Esophagus squamous epithelium (tissue), 5 donors: Measurements from ENCODE around the gene PTPN14. TPM values are rescaled to one million over a fixed set of nuclear protein-coding genes. Genes with fewer than 3 reads are reported as not detected.
"Not testable (repeated sequence)": the region's sequence is repeated elsewhere in the genome, so short reads cannot be mapped to it uniquely, and the experiment has no call there.

Experiments
- DNase-seq: peaks from one replicate; lab custom pipeline; 2025; lab: John Stamatoyannopoulos, UW
- H3K27ac ChIP-seq, 4 donors: fragments of 200-600 bp; sonication (generic); one replicate each; pipeline ENCODE4 v1.5.1; 2016 to 2019; ENCODE audit warnings: mild to moderate bottlenecking in 1 of 4
- H3K27me3 ChIP-seq, 4 donors: fragments of 200-600 bp; sonication (generic); 1 replicate in 3 of 4; 2 replicates in 1 of 4; pipeline versions ENCODE4 v1.5.1 to v1.6.0; 2017 to 2021; ENCODE audit warnings: antibody characterized with exemption in 1 of 4
- H3K36me3 ChIP-seq, 3 donors: fragments of 200-600 bp; sonication (generic); one replicate each; pipeline ENCODE4 v1.5.1; 2016 to 2019
- H3K4me1 ChIP-seq, 3 donors: fragments of 200-600 bp; sonication (generic); one replicate each; pipeline ENCODE4 v1.5.1; 2017 to 2019
- H3K4me3 ChIP-seq, 4 donors: fragments of 200-600 bp; sonication (generic); 1 replicate in 3 of 4; 2 replicates in 1 of 4; pipeline ENCODE4 v1.5.1; 2016 to 2019; ENCODE audit warnings: mild to moderate bottlenecking in 2 of 4, moderate library complexity in 1 of 4
- H3K9me3 ChIP-seq, 3 donors: fragments of 200-600 bp; sonication (generic); one replicate each; pipeline ENCODE4 v1.5.1; 2016 to 2019
- POLR2A ChIP-seq, 4 donors: fragments of 450-650 bp; IDR thresholded peaks; one replicate each; pipeline ENCODE4 v1.6.1; 2017; ENCODE audit warnings: antibody characterized with exemption in 4 of 4, mild to moderate bottlenecking in 4 of 4, moderate library complexity in 3 of 4
- WGBS, 2 donors: methylation state at CpG; one replicate each; pipeline ENCODE4 v1.1.5; 2018; 5-methylcytosine and 5-hydroxymethylcytosine counted together
- intact Hi-C: fragments of 100-400 bp; cut with DNase I; formaldehyde crosslinking; loops from one replicate; pipeline ENCODE4 v1.15.0; 2022
- total RNA-seq, 4 donors: library from RNA; depleted of rRNA; stranded (reverse); fragments of >200 nt; gene quantifications; one replicate each; pipeline ENCODE4 v1.1.0, GENCODE V29; 2016
- TF ChIP-seq, protein P1 (sequence below), 6 experiments: fragments of 450-650 bp in 4 of 6; fragments of 200-600 bp in 2 of 6; sonication (generic) in 2 of 6; IDR thresholded peaks; one replicate each; pipeline ENCODE4 v1.5.1; 2016 to 2019; ENCODE audit warnings: antibody characterized with exemption in 6 of 6, mild to moderate bottlenecking in 4 of 6, moderate library complexity in 4 of 6
- donor health status: DM: yes; HTN: yes; CAD: no.

Gene PTPN14
- total RNA-seq = 10 to 100 TPM; 14.4 to 28.8 (median 15.7) TPM

DNA sequence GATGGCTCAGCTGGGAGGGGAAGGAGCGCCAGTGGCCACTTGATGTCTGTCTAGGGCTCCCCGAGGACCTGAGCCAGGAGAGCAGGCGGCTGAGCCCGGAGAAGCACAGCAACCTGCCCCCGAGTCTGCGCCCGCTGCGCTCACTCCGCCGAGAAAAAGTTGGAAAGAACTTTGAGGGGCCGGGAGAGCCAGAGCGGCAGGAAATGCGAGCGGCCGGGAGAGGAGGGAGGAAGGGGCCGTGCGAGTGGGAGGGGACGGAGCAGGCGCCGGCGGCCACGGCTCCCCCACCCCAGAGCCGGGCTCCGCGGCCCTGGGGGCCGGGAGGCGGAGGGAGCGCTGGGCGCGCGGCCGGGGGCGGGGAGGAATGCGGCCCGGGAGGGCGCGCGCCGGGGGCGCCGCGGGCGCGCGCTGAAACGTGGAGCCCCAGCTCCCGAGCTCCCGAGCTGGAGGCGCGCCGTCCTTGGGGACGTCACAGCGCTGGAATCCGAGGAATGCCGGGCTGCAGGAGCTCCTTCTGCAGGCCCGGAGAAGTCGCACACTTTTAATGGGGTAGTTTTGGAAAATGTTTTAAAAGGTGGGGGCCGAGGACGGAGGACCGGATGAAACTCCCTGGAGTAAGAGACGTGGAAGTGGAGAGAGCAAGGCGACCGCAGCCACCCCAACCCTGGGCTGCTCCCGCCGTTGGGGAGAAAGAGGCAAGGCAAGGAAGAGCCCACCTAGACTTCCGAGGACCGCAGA lies at the start of gene PTPN14:
Gene PTPN14, minus strand, starts transcription at position 167 of the 738 bp plus-strand sequence. CDS start 86,799 bp downstream, outside the sequence.
- peak within 1 kb of the TSS; percentile 92 to 98 (median 98) for H3K27ac ChIP-seq
- TF ChIP-seq POLR2A (IDR thresholded peaks at IDR 0.05) = peak in 2 of 4 donors; percentile 54 to 75
- TF ChIP-seq, protein P1, sequence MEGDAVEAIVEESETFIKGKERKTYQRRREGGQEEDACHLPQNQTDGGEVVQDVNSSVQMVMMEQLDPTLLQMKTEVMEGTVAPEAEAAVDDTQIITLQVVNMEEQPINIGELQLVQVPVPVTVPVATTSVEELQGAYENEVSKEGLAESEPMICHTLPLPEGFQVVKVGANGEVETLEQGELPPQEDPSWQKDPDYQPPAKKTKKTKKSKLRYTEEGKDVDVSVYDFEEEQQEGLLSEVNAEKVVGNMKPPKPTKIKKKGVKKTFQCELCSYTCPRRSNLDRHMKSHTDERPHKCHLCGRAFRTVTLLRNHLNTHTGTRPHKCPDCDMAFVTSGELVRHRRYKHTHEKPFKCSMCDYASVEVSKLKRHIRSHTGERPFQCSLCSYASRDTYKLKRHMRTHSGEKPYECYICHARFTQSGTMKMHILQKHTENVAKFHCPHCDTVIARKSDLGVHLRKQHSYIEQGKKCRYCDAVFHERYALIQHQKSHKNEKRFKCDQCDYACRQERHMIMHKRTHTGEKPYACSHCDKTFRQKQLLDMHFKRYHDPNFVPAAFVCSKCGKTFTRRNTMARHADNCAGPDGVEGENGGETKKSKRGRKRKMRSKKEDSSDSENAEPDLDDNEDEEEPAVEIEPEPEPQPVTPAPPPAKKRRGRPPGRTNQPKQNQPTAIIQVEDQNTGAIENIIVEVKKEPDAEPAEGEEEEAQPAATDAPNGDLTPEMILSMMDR (IDR thresholded peaks at IDR 0.05) = peak in 2 of 6 experiments; percentile 13 to 26
- H3K9me3 ChIP-seq = no peaks in the 10 kb centered on the region
- intact Hi-C loops = no loop called here
- DNase-seq = no peak
- peaks cover 10 to 56% (median 12%) of the 10 kb centered on the region in 3 donors for H3K4me1 ChIP-seq
- H3K36me3 ChIP-seq = no peaks in the 10 kb centered on the region
- H3K27me3 ChIP-seq = peaks cover 0 to 6% (median 0%) of the 10 kb centered on the region in 4 donors
- WGBS, 2 donors = 0% methylated on average over 11 to 27 of the region's 67 CpGs
- peak within 1 kb of the TSS; percentile 60 to 89 (median 78) for H3K4me3 ChIP-seq

DNA sequence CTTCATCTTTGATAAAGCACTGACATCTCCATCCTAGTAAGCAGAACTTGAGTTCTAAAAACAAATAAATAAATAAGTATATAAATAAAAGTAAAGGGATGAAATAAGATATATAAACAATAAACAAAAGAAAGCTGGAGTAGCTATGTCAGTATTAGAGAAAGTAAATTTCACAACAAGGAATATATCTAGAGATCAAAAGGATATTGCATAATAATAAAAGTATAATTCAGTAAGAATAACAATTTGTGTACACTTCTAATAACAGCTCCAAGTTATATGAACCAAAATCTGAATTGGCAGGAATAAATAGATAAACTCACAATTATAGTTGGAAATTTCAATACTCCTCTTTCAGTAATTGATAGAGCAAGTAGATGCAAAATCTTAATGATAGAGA lies 41.8 kb upstream of the PTPN14 start:
- intact Hi-C loops = no loop called here
- no peaks in the 10 kb centered on the region for H3K36me3 ChIP-seq
- no peaks in the 10 kb centered on the region for H3K4me1 ChIP-seq
- H3K9me3 ChIP-seq = no peaks in the 10 kb centered on the region
- no peak overlapping the region for H3K4me3 ChIP-seq
- TF ChIP-seq, protein P1 (IDR thresholded peaks at IDR 0.05) = no peak
- TF ChIP-seq POLR2A (IDR thresholded peaks at IDR 0.05) = no peak
- H3K27ac ChIP-seq = no peak overlapping the region
- no peaks in the 10 kb centered on the region for H3K27me3 ChIP-seq
- DNase-seq = no peak

DNA sequence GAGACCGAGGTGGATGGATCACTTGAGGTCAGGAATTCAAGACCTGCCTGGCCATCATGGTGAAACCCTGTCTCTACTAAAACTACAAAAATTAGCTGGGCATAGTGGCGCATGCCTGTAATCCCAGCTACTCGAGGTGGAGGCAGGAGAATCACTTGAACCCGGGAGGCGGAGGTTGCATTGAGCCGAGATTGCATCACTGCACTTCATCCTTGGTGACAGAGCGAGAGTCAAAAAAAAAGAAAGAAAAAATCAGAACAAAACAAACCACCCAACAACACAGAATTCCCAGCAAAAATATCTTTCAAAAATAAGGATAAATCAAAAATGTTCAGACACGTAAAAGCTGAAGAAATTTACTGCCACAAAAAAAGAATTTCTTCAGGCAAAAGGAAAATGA lies 40.5 kb upstream of the PTPN14 start:
- H3K27ac ChIP-seq, DNase-seq, H3K4me3 ChIP-seq, intact Hi-C loops, H3K36me3 ChIP-seq, H3K27me3 ChIP-seq, H3K4me1 ChIP-seq, H3K9me3 ChIP-seq: not testable (repeated sequence)
- WGBS, 2 donors = 77 to 85% methylated on average over 8 of the region's 8 CpGs

DNA sequence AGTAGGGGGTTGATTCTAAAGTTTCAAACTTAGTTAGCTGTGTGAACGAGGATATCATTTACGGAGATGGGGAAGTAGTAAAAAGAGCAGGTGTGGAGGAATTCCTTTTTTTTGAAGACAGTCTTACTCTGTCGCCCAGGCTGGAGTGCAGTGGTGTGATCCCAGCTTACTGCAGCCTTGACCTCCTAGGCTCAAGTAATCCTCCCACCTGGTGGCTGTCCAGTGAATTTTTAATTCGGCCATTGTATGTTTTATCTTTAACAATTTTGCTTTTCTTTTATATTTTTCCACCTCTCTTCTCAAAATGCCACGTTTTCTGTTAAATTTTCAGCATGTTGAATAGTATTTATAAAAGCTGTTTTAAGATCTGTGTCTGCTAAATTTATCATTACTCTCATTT lies 39.3 kb upstream of the PTPN14 start:
- DNase-seq = no peak
- Histone ChIP-seq H3K36me3 (no peaks in the 10 kb centered on the region), H3K4me1 (peaks cover 0 to 11% (median 0%) of the 10 kb centered on the region in 3 donors), H3K27me3 (no peaks in the 10 kb centered on the region), H3K27ac (no peak overlapping the region), H3K9me3 (no peaks in the 10 kb centered on the region), H3K4me3 (no peak overlapping the region)
- intact Hi-C loops = no loop called here
- WGBS, 2 donors = 74 to 86% methylated on average over 5 of the region's 5 CpGs
- TF ChIP-seq, protein P1 (IDR thresholded peaks at IDR 0.05) = peak in 2 of 6 experiments; percentile 8 to 16
- no peak for TF ChIP-seq POLR2A (IDR thresholded peaks at IDR 0.05)

DNA sequence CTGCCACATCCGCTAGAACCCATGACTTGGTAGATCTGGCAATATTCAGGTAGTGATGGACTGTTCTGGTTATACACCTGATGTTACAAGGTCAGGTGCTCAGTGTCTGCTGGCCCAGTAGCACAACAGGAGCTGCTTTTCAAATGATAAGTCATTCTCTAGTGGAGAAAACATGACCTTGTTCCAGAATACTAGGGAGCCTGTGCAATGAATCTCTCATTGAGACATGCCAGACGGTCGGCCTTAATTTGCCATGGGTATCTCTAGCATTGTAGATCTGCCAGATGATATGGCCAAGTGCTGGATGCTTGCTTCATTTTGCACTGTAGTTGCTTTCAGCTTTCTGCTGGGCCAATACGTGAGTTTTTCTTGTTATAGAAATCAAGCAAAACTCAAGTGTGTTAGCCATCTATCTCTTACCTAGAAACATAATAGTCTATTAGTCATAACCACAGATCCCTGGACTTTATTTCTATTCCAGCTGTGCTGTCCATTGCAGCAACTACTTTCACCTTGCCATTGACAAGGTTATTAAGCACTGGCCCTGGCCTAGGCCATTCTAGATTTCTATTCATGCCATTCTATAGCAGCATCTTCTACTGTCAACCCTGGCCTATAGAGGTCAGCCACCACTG lies 37.7 kb upstream of the PTPN14 start:
- WGBS, 2 donors = 91 to 93% methylated on average over 4 of the region's 4 CpGs
- no peaks in the 10 kb centered on the region for H3K36me3 ChIP-seq
- H3K4me1 ChIP-seq = peaks cover 0 to 11% (median 0%) of the 10 kb centered on the region in 3 donors
- TF ChIP-seq, protein P1 (IDR thresholded peaks at IDR 0.05) = no peak
- TF ChIP-seq POLR2A (IDR thresholded peaks at IDR 0.05) = no peak
- no peak for DNase-seq
- intact Hi-C loops = loop anchor here (5.0 kb wide), 1 partner anchor 257 kb away; no protein-coding TSS in a partner anchor
- no peaks in the 10 kb centered on the region for H3K27me3 ChIP-seq
- no peak overlapping the region for H3K27ac ChIP-seq
- H3K9me3 ChIP-seq = no peaks in the 10 kb centered on the region
- no peak overlapping the region for H3K4me3 ChIP-seq
